NCI-H82 (cell line): ENCODE results near the gene GALM.

ENCODE experiments used
- DNase-seq: peaks from one replicate; lab custom pipeline; 2025; lab: John Stamatoyannopoulos, UW

GALM gene

GRCh38 chr2:38771632-38772031, 105.7 kb downstream of the GALM start:
- DNase-seq: no peak

GRCh38 chr2:38775097-38775920, 109.4 kb downstream of the GALM start:
- no peak for DNase-seq

GRCh38 chr2:38775921-38776225, 110.0 kb downstream of the GALM start:
- no peak for DNase-seq

GRCh38 chr2:38776531-38776930, 110.6 kb downstream of the GALM start:
- DNase-seq: no peak

- DNase-seq: peak; percentile 73
These were observed 112.8 kb downstream of the GALM start for GRCh38 chr2:38778687-38779082.

DNA sequence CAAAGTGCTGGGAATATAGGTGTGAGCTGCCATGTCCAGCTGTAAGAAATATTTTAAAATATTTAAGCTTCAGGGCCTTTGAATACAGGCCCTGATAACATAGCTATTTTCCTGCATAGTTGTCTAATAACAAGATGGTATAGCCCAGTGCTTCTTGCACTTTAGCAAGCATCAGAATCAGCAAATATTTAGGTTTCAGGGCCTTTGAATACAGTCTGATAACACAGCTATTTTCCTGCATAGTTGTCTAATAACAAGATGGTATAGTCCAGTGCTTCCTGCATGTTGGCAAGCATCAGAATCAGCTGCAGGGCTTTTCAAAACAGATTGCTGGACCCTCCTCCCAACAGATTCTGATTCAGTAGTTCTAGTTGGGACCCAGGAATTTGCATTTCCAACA, 117.7 kb downstream of the GALM start:
- no peak for DNase-seq
